HG02588 (cell line): ENCODE data around the gene RIPOR2.

ENCODE experiments used
- ATAC-seq: cut with Tn5 transposase; IDR thresholded peaks from one replicate; pipeline ENCODE4 v1.9.1; 2021; ENCODE audit warnings: mild to moderate bottlenecking, moderate library complexity; ENCODE audit not compliant: unreplicated experiment

RIPOR2 gene

GRCh38 chr6:24854077-24854666 lies 81.6 kb downstream of the RIPOR2 start:
- ATAC-seq, result no peak

- ATAC-seq, result no peak
Observed at GRCh38 chr6:24851086-24851485, 84.7 kb downstream of the RIPOR2 start.

GRCh38 chr6:24849713-24850112 lies 86.0 kb downstream of the RIPOR2 start:
- ATAC-seq, result no peak

- ATAC-seq, result no peak
Observed at GRCh38 chr6:24848461-24848860, 87.3 kb downstream of the RIPOR2 start.

GRCh38 chr6:24847402-24847801 lies 88.4 kb downstream of the RIPOR2 start:
- no peak for ATAC-seq

- no peak for ATAC-seq
Observed at GRCh38 chr6:24845578-24845977, 90.2 kb downstream of the RIPOR2 start.

- no peak for ATAC-seq
Observed at GRCh38 chr6:24844903-24845302, 90.9 kb downstream of the RIPOR2 start.

- no peak for ATAC-seq
Observed at GRCh38 chr6:24844061-24844460, 91.7 kb downstream of the RIPOR2 start.

GRCh38 chr6:24840187-24840586 lies 95.6 kb downstream of the RIPOR2 start:
- no peak for ATAC-seq

GRCh38 chr6:24838994-24839393 lies 96.8 kb downstream of the RIPOR2 start:
- no peak for ATAC-seq

- no peak for ATAC-seq
Observed at GRCh38 chr6:24838081-24838480, 97.7 kb downstream of the RIPOR2 start.

GRCh38 chr6:24836109-24836508 lies 99.7 kb downstream of the RIPOR2 start:
- no peak for ATAC-seq

- ATAC-seq, result no peak
Observed at GRCh38 chr6:24833711-24834386, 101.9 kb downstream of the RIPOR2 start.

GRCh38 chr6:24832794-24833193 lies 103.0 kb downstream of the RIPOR2 start:
- ATAC-seq, result no peak

- ATAC-seq, result no peak
Observed at GRCh38 chr6:24831771-24832716, 103.7 kb downstream of the RIPOR2 start.

GRCh38 chr6:24829657-24830056 lies 106.1 kb downstream of the RIPOR2 start:
- no peak for ATAC-seq

GRCh38 chr6:24827970-24828369 lies 107.8 kb downstream of the RIPOR2 start:
- ATAC-seq, result no peak

- no peak for ATAC-seq
Observed at GRCh38 chr6:24827162-24827561, 108.6 kb downstream of the RIPOR2 start.

- ATAC-seq, result no peak
Observed at GRCh38 chr6:24825130-24825630, 110.6 kb downstream of the RIPOR2 start.

GRCh38 chr6:24824142-24824938 lies 111.4 kb downstream of the RIPOR2 start:
- ATAC-seq, result no peak

GRCh38 chr6:24823185-24823584 lies 112.6 kb downstream of the RIPOR2 start:
- no peak for ATAC-seq
